GM06990 (cell line): ENCODE measurements around the gene SLC25A47.
"Not testable (repeated sequence)": the region's sequence is repeated elsewhere in the genome, so short reads cannot be mapped to it uniquely, and the experiment has no call there.

Source experiments
- DNase-seq: peaks from one replicate; pipeline ENCODE4 v3.0.0-alpha.2; 2011; ENCODE audit not compliant: insufficient read length; ENCODE audit errors: extremely low read depth
- H3K27me3 ChIP-seq: replicated peaks from 2 replicates; pipeline ENCODE4 v1.6.0; 2011; ENCODE audit warnings: low read length; ENCODE audit not compliant: control insufficient read depth, insufficient read depth
- H3K36me3 ChIP-seq: 2 replicates; pipeline ENCODE4 v1.5.1; 2011; ENCODE audit warnings: low read length; ENCODE audit not compliant: control insufficient read depth, insufficient read depth
- H3K4me3 ChIP-seq: replicated peaks from 2 replicates; pipeline ENCODE4 v1.5.1; 2011; ENCODE audit warnings: low read depth, mild to moderate bottlenecking, control low read depth, low read length
- TF ChIP-seq, protein P1 (sequence below): IDR thresholded peaks from 2 replicates; pipeline ENCODE4 v1.5.1; 2011; ENCODE audit warnings: low read length, control low read depth, mild to moderate bottlenecking, inconsistent platforms; ENCODE audit not compliant: insufficient read depth, poor library complexity, severe bottlenecking

SLC25A47 gene

DNA sequence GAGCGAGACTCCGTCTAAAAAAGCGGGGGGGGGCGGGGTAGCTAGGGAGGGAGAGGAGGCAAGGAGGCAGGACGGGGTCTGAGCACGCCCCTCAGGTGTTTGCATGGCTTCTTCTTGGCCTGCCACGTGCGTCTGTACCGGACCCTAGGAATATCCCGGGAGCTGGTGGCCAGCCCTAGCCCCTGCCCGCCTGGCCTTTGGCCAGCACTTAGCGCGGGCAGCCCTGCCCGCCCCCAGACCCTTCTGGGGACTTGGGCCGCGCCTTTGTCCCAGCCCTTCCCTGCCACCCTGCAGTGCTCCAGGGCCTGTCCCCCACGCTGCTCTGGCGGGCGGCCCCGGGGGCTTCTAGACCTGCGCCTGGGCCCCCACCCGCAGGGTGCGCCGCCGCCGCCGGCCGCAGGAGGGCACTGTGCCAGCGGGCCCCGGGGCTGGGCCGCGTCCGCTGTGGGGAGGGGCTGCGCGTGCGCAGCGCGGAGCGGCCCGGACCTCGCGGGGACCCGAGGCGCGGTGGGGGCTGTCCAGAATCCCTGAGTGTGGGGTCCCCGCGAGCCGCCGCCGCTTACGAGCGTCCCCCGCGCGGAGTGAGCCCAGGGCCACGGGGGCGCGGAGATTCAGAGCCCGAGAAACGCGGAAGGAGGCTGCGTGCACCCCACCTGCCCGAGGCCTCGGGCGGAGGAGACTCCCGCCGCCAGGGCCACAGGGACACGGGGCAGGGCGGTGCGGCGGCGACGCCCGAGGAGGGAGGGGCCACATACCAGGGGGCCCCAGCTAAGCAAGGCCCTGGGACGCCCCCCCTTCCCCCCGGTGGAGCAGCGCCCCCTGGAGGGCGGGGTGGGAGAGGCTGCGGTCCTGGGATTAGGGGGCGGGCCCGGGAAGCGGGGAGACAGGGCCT lies 37.9 kb upstream of the SLC25A47 start:
- peaks cover 3% of the 10 kb centered on the region for H3K36me3 ChIP-seq
- DNase-seq, result peak; percentile 84
- H3K27me3 ChIP-seq, result no peaks in the 10 kb centered on the region
- H3K4me3 ChIP-seq, result peak overlapping the region; percentile 77
- TF ChIP-seq, protein P1, sequence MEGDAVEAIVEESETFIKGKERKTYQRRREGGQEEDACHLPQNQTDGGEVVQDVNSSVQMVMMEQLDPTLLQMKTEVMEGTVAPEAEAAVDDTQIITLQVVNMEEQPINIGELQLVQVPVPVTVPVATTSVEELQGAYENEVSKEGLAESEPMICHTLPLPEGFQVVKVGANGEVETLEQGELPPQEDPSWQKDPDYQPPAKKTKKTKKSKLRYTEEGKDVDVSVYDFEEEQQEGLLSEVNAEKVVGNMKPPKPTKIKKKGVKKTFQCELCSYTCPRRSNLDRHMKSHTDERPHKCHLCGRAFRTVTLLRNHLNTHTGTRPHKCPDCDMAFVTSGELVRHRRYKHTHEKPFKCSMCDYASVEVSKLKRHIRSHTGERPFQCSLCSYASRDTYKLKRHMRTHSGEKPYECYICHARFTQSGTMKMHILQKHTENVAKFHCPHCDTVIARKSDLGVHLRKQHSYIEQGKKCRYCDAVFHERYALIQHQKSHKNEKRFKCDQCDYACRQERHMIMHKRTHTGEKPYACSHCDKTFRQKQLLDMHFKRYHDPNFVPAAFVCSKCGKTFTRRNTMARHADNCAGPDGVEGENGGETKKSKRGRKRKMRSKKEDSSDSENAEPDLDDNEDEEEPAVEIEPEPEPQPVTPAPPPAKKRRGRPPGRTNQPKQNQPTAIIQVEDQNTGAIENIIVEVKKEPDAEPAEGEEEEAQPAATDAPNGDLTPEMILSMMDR, result peak; percentile 91

DNA sequence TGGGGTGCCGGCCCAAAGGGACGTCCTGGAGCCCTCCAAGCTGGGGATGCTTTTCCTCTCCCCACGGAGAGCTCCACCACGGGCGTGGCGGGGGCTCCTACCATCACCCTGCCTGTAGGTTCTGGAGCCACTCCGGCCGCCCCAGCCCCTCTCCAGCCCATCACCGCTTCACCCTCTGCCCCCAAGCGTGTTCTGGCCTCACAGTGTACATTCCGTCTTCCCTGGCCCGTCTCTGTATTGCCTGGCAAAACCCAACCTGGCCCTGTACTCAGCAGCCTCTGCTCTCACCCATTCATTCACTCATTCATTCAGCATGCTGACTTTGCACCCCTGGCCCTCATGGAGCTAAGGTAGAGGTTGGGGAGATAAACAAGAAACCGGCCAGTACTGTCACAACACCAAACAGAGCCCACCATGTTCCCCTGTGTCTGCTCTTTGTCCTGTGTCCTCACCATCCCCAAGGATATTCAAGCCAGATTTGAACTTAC lies 37.2 kb upstream of the SLC25A47 start:
- TF ChIP-seq, protein P1, result no peak
- Histone ChIP-seq H3K36me3 (peaks cover 1% of the 10 kb centered on the region), H3K4me3 (peak overlapping the region; percentile 77), H3K27me3 (no peaks in the 10 kb centered on the region)
- no peak for DNase-seq

GRCh38 chr14:100286484-100287191 lies 36.5 kb upstream of the SLC25A47 start:
- TF ChIP-seq, protein P1, result no peak
- Histone ChIP-seq H3K27me3 (no peaks in the 10 kb centered on the region), H3K36me3 (no peaks in the 10 kb centered on the region; the same call in 1 of the 2 replicates), H3K4me3 (no peak overlapping the region)
- DNase-seq, result no peak

DNA sequence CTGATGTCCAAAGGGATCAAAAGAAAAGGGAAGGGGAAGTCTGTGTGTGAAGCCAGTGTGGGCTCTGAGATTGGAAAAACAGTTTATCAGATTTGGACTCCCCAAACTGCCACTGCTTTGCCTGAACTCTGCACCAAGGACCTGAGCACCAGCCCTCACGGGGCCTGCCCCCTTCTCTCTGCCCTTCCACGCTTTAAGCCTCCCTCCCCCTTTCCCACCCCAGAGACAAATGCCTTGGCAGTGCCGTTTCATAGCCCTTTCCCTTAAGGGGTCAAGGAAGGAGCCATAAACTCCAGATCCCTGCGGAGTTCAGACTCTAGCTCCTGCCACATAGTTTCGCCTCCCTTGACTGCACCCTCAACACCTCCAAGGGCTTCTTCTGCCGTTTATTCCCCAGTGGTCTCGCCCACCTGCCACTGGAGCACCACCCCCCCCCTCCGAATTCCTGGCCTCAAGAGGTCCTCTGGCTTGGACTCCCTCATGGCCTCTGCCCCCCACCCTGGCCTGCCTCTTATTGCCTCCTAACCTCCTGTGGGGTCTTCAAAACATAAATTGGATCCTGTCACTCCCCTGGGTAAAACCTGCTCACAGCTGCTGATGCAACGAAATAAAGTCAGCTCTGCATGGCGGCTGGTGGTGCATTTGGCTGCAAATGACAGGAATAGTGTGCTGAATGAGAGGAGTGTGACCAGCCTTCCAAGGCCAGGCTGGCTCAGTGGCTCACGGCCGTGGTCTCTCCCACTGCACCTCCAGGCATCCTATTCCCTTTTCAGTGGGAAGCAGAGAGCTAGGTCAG lies 35.7 kb upstream of the SLC25A47 start:
- TF ChIP-seq, protein P1, result no peak
- H3K4me3 ChIP-seq, result no peak overlapping the region
- no peaks in the 10 kb centered on the region; the same call in none of the 2 replicates for H3K36me3 ChIP-seq
- DNase-seq, result no peak
- H3K27me3 ChIP-seq, result no peaks in the 10 kb centered on the region

DNA sequence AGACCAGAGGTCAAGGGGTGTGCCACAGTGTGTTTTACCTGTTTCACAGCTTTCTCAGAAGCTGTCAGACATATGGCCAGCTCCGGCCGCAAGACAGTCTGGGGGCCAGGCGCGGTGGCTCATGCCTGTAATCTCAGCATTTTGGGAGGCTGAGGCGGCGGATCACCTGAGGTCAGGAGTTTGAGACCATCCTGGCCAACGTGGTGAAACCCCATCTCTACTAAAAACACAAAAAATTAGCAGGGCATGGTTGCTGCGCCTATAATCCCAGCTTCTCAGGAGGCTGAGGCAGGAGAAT lies 35.2 kb upstream of the SLC25A47 start:
- not testable (repeated sequence) for DNase-seq

More for the DNA sequence above, 35.2 kb upstream of the SLC25A47 start:
- H3K27me3 ChIP-seq, H3K36me3 ChIP-seq, H3K4me3 ChIP-seq: not testable (repeated sequence)
